Neural progenitor cell (in vitro differentiated cells): ENCODE data around the gene ZKSCAN1. TPM values are rescaled to one million over a fixed set of nuclear protein-coding genes. Genes with fewer than 3 reads are reported as not detected.
"Not testable (repeated sequence)": the region's sequence is repeated elsewhere in the genome, so short reads cannot be mapped to it uniquely, and the experiment has no call there.

Experiments used
- DNase-seq: peaks from one replicate; pipeline ENCODE4 v3.0.0-alpha.2; 2016; ENCODE audit warnings: low spot score
- H2AFZ ChIP-seq: fragments of 200-600 bp; sonication (generic); replicated peaks from 2 replicates; pipeline ENCODE4 v1.6.1; 2016; ENCODE audit warnings: antibody characterized with exemption
- H3F3A ChIP-seq: fragments of 200-600 bp; sonication (generic); 2 replicates; pipeline ENCODE4 v1.6.1; 2016; ENCODE audit warnings: antibody characterized with exemption, low read depth
- H3K27ac ChIP-seq: fragments of 200-600 bp; sonication (generic); 2 replicates; pipeline ENCODE4 v1.5.1; 2016; ENCODE audit warnings: mild to moderate bottlenecking
- H3K27me3 ChIP-seq: fragments of 200-600 bp; sonication (generic); 2 replicates; pipeline ENCODE4 v1.6.1; 2016; ENCODE audit warnings: mild to moderate bottlenecking, moderate library complexity
- H3K36me3 ChIP-seq: fragments of 200-600 bp; sonication (generic); 2 replicates; pipeline ENCODE4 v1.5.1; 2016
- H3K4me1 ChIP-seq: fragments of 200-600 bp; sonication (generic); 2 replicates; pipeline ENCODE4 v1.6.1; 2016; ENCODE audit warnings: mixed run types
- H3K4me2 ChIP-seq: fragments of 200-600 bp; sonication (generic); 2 replicates; pipeline ENCODE4 v1.6.1; 2016
- H3K4me3 ChIP-seq: fragments of 200-600 bp; sonication (generic); 2 replicates; pipeline ENCODE4 v1.5.1; 2016
- H3K79me2 ChIP-seq: fragments of 200-600 bp; sonication (generic); 2 replicates; pipeline ENCODE4 v1.6.1; 2016; ENCODE audit warnings: low read depth
- H3K9ac ChIP-seq: fragments of 200-600 bp; sonication (generic); 2 replicates; pipeline ENCODE4 v1.6.1; 2016
- H3K9me3 ChIP-seq: fragments of 200-600 bp; sonication (generic); 2 replicates; pipeline ENCODE4 v1.5.1; 2016; ENCODE audit warnings: low read depth
- H4K20me1 ChIP-seq: fragments of 200-600 bp; sonication (generic); 2 replicates; pipeline ENCODE4 v1.6.1; 2016; ENCODE audit warnings: low read depth
- H3K27ac Mint-ChIP-seq: 3 replicates; pipeline ENCODE4 v1.8.0; 2021; ENCODE audit warnings: mixed read lengths
- H3K27me3 Mint-ChIP-seq: 2 replicates; pipeline ENCODE4 v1.8.0; 2022; ENCODE audit warnings: low read depth, mild to moderate bottlenecking, inconsistent platforms, moderate library complexity, mixed read lengths; ENCODE audit not compliant: insufficient read depth
- H3K36me3 Mint-ChIP-seq: 3 replicates; pipeline ENCODE4 v1.8.0; 2021; ENCODE audit warnings: mixed read lengths
- H3K4me1 Mint-ChIP-seq: 3 replicates; pipeline ENCODE4 v1.8.0; 2021; ENCODE audit warnings: mixed read lengths
- H3K4me3 Mint-ChIP-seq: 3 replicates; pipeline ENCODE4 v1.8.0; 2021; ENCODE audit warnings: mild to moderate bottlenecking, moderate library complexity, mixed read lengths
- H3K9me3 Mint-ChIP-seq: 3 replicates; pipeline ENCODE4 v1.8.0; 2020; ENCODE audit warnings: mixed read lengths
- CTCF ChIP-seq: fragments of 200-600 bp; sonication (generic); IDR thresholded peaks from 2 replicates; pipeline ENCODE4 v1.5.1; 2017; ENCODE audit warnings: antibody characterized with exemption, mild to moderate bottlenecking
- EZH2 ChIP-seq: fragments of 200-600 bp; sonication (generic); IDR thresholded peaks from 2 replicates; pipeline ENCODE4 v1.6.1; 2017; ENCODE audit warnings: antibody characterized with exemption, mild to moderate bottlenecking, moderate library complexity
- EZH2phosphoT487 ChIP-seq: fragments of 200-600 bp; sonication (generic); IDR thresholded peaks from 2 replicates; pipeline ENCODE4 v1.6.1; 2017; ENCODE audit warnings: antibody characterized with exemption
- total RNA-seq: library from RNA; depleted of rRNA; stranded (reverse); fragments of >200 nt; gene quantifications from 2 replicates; pipeline ENCODE4 v1.2.3, GENCODE V29; 2015; ENCODE audit warnings: low replicate concordance

ZKSCAN1 gene
- total RNA-seq, 1 donor from 2014 or later: 43.2 TPM

- no peak overlapping the region for H3K4me2 ChIP-seq
- H3K27ac ChIP-seq: no peak overlapping the region
- H3K9me3 ChIP-seq: no peaks in the 10 kb centered on the region
- H3K36me3 ChIP-seq: no peaks in the 10 kb centered on the region
- Mint-ChIP-seq H3K9me3 (no peaks in the 10 kb centered on the region), H3K4me1 (peaks cover 7% of the 10 kb centered on the region), H3K4me3 (peak overlapping the region; percentile 33), H3K27me3 (peaks cover 6% of the 10 kb centered on the region), H3K36me3 (no peaks in the 10 kb centered on the region), H3K27ac (no peak overlapping the region)
- no peaks in the 10 kb centered on the region for H3K79me2 ChIP-seq
- H3K4me1 ChIP-seq: no peaks in the 10 kb centered on the region
- DNase-seq: no peak
- H3K27me3 ChIP-seq: peaks cover 10% of the 10 kb centered on the region
- H3K9ac ChIP-seq: no peak overlapping the region
- H2AFZ ChIP-seq: no peak overlapping the region
- no peaks in the 10 kb centered on the region for H3F3A ChIP-seq
- TF ChIP-seq EZH2: no peak
- no peak for TF ChIP-seq CTCF
- no peak for TF ChIP-seq EZH2phosphoT487
- H3K4me3 ChIP-seq: no peak overlapping the region
- no peaks in the 10 kb centered on the region for H4K20me1 ChIP-seq
These were observed 27.6 kb upstream of the ZKSCAN1 start for GRCh38 chr7:99987846-99988245.

- Histone ChIP-seq H3K4me1 (no peaks in the 10 kb centered on the region), H3F3A (no peaks in the 10 kb centered on the region), H3K79me2 (no peaks in the 10 kb centered on the region), H3K27ac (no peak overlapping the region), H3K9ac (no peak overlapping the region), H3K36me3 (no peaks in the 10 kb centered on the region), H3K27me3 (peaks cover 10% of the 10 kb centered on the region), H3K4me2 (peak overlapping the region; percentile 67), H4K20me1 (no peaks in the 10 kb centered on the region), H2AFZ (peak overlapping the region; percentile 93), H3K4me3 (peak overlapping the region; percentile 39), H3K9me3 (no peaks in the 10 kb centered on the region)
- Mint-ChIP-seq H3K4me1 (peaks cover 7% of the 10 kb centered on the region), H3K27ac (no peak overlapping the region), H3K4me3 (peak overlapping the region; percentile 70), H3K27me3 (peaks cover 6% of the 10 kb centered on the region), H3K9me3 (no peaks in the 10 kb centered on the region), H3K36me3 (no peaks in the 10 kb centered on the region)
- peak; percentile 27 for DNase-seq
- TF ChIP-seq EZH2phosphoT487 (no peak), EZH2 (no peak), CTCF (no peak)
These were observed 24.9 kb upstream of the ZKSCAN1 start for GRCh38 chr7:99990460-99990852.

GRCh38 chr7:99991543-99991942, 23.9 kb upstream of the ZKSCAN1 start:
- not testable (repeated sequence) for DNase-seq, H3K36me3 ChIP-seq, H3K4me2 ChIP-seq, H3K27ac ChIP-seq, H3K36me3 Mint-ChIP-seq, H3K9ac ChIP-seq, H3K79me2 ChIP-seq, H3K4me3 ChIP-seq, H2AFZ ChIP-seq, H3K4me1 Mint-ChIP-seq, H4K20me1 ChIP-seq, H3K27me3 ChIP-seq, H3K4me1 ChIP-seq, H3K9me3 Mint-ChIP-seq, H3K27ac Mint-ChIP-seq, H3F3A ChIP-seq, H3K4me3 Mint-ChIP-seq, H3K27me3 Mint-ChIP-seq, H3K9me3 ChIP-seq

GRCh38 chr7:99992330-99993038, 22.9 kb upstream of the ZKSCAN1 start:
- Histone ChIP-seq H3F3A (no peaks in the 10 kb centered on the region), H3K79me2 (no peaks in the 10 kb centered on the region), H2AFZ (no peak overlapping the region), H3K9me3 (no peaks in the 10 kb centered on the region), H3K9ac (no peak overlapping the region), H4K20me1 (no peaks in the 10 kb centered on the region), H3K36me3 (no peaks in the 10 kb centered on the region), H3K4me3 (no peak overlapping the region), H3K4me1 (no peaks in the 10 kb centered on the region), H3K4me2 (no peak overlapping the region), H3K27me3 (peaks cover 10% of the 10 kb centered on the region), H3K27ac (no peak overlapping the region)
- TF ChIP-seq CTCF: no peak
- TF ChIP-seq EZH2: no peak
- no peak for TF ChIP-seq EZH2phosphoT487
- no peaks in the 10 kb centered on the region for H3K36me3 Mint-ChIP-seq
- H3K4me3 Mint-ChIP-seq: no peak overlapping the region
- H3K27ac Mint-ChIP-seq: no peak overlapping the region
- peaks cover 7% of the 10 kb centered on the region for H3K4me1 Mint-ChIP-seq
- H3K27me3 Mint-ChIP-seq: peaks cover 4% of the 10 kb centered on the region
- H3K9me3 Mint-ChIP-seq: no peaks in the 10 kb centered on the region
- no peak for DNase-seq
